Caco-2 (cell line): Measurements from ENCODE around the gene CBARP. TPM values are rescaled to one million over a fixed set of nuclear protein-coding genes. Genes with fewer than 3 reads are reported as not detected.

ENCODE experiments used
- BruUV-seq: library from RNA; stranded (reverse); fragments of 400-500 nt; replicated peaks from 2 replicates; lab custom pipeline; 2021; lab: Mats Ljungman, UMichigan
- CTCF ChIA-PET: fragments of 300-600 bp; sonication (Branson Sonifier 250); formaldehyde crosslinking; loops from one replicate; lab custom pipeline; 2022; ENCODE audit warnings: antibody characterized with exemption; lab: Charles Lee
- POLR2A ChIA-PET: fragments of 300-600 bp; sonication (Branson Sonifier 250); formaldehyde crosslinking; loops from one replicate; lab custom pipeline; 2022; ENCODE audit warnings: antibody characterized with exemption; lab: Charles Lee
- DNase-seq, 2 experiments: peaks; one replicate each; pipeline versions ENCODE4 v3.0.0 to v3.0.0-alpha.2; 2020 to 2022
- H3K27me3 ChIP-seq: replicated peaks from 2 replicates; pipeline ENCODE4 v1.6.0; 2011; ENCODE audit warnings: low read length; ENCODE audit not compliant: control insufficient read depth, insufficient read depth
- H3K36me3 ChIP-seq: 2 replicates; pipeline ENCODE4 v1.5.1; 2011; ENCODE audit warnings: low read length; ENCODE audit not compliant: control insufficient read depth, insufficient read depth
- H3K4me1 ChIP-seq: fragments of 250-450 bp; sonication (Bioruptor Pico); 2 replicates; pipeline ENCODE4 v1.5.1; 2020; ENCODE audit warnings: mild to moderate bottlenecking
- H3K4me3 ChIP-seq: 2 replicates; pipeline ENCODE4 v1.5.1; 2011; ENCODE audit warnings: low read depth, mild to moderate bottlenecking, control low read depth, low read length
- H3K9me3 ChIP-seq: fragments of 250-450 bp; sonication (Bioruptor Pico); 2 replicates; pipeline ENCODE4 v1.5.1; 2020; ENCODE audit warnings: mild to moderate bottlenecking, moderate library complexity
- H3K27ac Mint-ChIP-seq: one replicate; pipeline ENCODE4 v1.8.0; 2022; ENCODE audit warnings: mixed read lengths; ENCODE audit not compliant: unreplicated experiment
- H3K27me3 Mint-ChIP-seq: one replicate; pipeline ENCODE4 v1.8.0; 2022; ENCODE audit warnings: mixed read lengths; ENCODE audit not compliant: insufficient read depth, unreplicated experiment
- H3K36me3 Mint-ChIP-seq: one replicate; pipeline ENCODE4 v1.8.0; 2022; ENCODE audit warnings: mild to moderate bottlenecking, mixed read lengths; ENCODE audit not compliant: insufficient read depth, unreplicated experiment
- H3K4me1 Mint-ChIP-seq: one replicate; pipeline ENCODE4 v1.8.0; 2022; ENCODE audit warnings: low read depth, mixed read lengths; ENCODE audit not compliant: unreplicated experiment
- H3K4me3 Mint-ChIP-seq: one replicate; pipeline ENCODE4 v1.8.0; 2022; ENCODE audit warnings: mild to moderate bottlenecking, moderate library complexity, mixed read lengths; ENCODE audit not compliant: unreplicated experiment
- H3K9me3 Mint-ChIP-seq: one replicate; pipeline ENCODE4 v1.8.0; 2022; ENCODE audit warnings: mixed read lengths; ENCODE audit not compliant: unreplicated experiment
- intact Hi-C: fragments of 100-400 bp; cut with micrococcal nuclease; formaldehyde crosslinking; loops from one replicate; pipeline ENCODE4 v1.10.0; 2022; ENCODE audit not compliant: unreplicated experiment
- total RNA-seq: library from RNA; stranded (reverse); gene quantifications from 2 replicates; pipeline ENCODE4 v1.2.3, GENCODE V29; 2022
- TF ChIP-seq, protein P1 (sequence below), 2 experiments: fragments of 200-600 bp in 1 of 2; IDR thresholded peaks; 1 replicate in 1 of 2; 2 replicates in 1 of 2; pipeline versions ENCODE4 v1.5.1 to v1.8.0; 2011 to 2022; ENCODE audit warnings: antibody characterized with exemption in 1 of 2, control low read depth in 1 of 2, inconsistent platforms in 1 of 2, low read depth in 1 of 2, low read length in 1 of 2, mild to moderate bottlenecking in 1 of 2, moderate library complexity in 1 of 2; ENCODE audit not compliant: insufficient read depth in 1 of 2, severe bottlenecking in 1 of 2, unreplicated experiment in 1 of 2

The CBARP gene
- total RNA-seq, 1 experiment from 2014 or later = 7.3 TPM

DNA sequence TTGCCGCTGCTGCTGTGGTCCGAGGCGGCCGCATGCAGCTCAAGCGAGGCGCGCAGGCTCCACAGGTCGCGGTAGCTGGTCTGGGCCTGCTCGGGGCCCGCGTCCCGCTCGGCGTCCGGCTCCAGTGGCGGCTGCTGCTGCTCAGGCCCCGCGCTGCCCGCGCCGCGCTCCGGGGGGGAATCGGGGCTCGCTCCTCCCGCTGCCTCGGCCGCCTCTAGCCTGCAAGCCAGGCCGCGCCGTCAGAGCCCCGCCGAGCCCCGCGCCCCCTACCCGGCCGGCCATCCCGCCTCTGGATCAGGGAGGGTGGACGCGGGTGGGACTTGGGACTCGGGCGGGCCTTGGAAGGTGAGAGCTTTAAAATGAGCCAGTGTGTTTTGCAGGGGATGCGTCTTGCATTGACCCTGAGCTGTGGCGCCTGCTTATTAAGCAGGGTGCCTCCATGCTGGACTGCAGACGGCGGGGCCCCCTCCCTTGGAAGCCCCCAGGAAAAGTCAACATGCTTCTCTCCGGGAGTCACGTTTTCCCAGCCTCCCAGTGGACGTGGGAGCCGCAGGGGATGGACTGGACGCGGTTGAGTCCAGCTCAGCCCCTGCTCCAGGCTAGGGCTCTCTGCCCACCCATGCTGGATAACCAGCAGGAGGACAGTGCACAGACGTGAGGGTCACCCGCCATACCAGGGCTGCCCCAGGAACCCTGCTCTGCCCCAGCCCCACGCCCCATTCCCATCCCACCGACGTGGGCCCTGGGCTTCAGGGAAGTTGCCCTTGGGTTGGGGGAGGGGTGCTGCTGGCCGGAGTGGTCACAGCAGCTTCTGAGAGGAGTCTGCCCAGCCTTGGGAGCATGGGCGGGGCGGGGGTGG, 7.7 kb downstream of the CBARP start:
- no peak overlapping the region for H3K27ac Mint-ChIP-seq
- no peaks in the 10 kb centered on the region for H3K27me3 Mint-ChIP-seq
- no peaks in the 10 kb centered on the region for H3K9me3 Mint-ChIP-seq
- BruUV-seq = no TSS peak
- H3K4me1 Mint-ChIP-seq = no peaks in the 10 kb centered on the region
- POLR2A ChIA-PET = interaction anchor here (0.5 kb wide), 1 partner anchor 40 kb away, joined by 9 read pairs; no protein-coding TSS in a partner anchor
- intact Hi-C loops = no loop called here
- Histone ChIP-seq H3K36me3 (no peaks in the 10 kb centered on the region), H3K4me3 (no peak overlapping the region), H3K4me1 (no peaks in the 10 kb centered on the region), H3K27me3 (no peaks in the 10 kb centered on the region), H3K9me3 (no peaks in the 10 kb centered on the region)
- CTCF ChIA-PET = no interaction called here
- H3K4me3 Mint-ChIP-seq = no peak overlapping the region
- no peak for DNase-seq
- TF ChIP-seq, protein P1, sequence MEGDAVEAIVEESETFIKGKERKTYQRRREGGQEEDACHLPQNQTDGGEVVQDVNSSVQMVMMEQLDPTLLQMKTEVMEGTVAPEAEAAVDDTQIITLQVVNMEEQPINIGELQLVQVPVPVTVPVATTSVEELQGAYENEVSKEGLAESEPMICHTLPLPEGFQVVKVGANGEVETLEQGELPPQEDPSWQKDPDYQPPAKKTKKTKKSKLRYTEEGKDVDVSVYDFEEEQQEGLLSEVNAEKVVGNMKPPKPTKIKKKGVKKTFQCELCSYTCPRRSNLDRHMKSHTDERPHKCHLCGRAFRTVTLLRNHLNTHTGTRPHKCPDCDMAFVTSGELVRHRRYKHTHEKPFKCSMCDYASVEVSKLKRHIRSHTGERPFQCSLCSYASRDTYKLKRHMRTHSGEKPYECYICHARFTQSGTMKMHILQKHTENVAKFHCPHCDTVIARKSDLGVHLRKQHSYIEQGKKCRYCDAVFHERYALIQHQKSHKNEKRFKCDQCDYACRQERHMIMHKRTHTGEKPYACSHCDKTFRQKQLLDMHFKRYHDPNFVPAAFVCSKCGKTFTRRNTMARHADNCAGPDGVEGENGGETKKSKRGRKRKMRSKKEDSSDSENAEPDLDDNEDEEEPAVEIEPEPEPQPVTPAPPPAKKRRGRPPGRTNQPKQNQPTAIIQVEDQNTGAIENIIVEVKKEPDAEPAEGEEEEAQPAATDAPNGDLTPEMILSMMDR (IDR thresholded peaks at IDR 0.05; ENCODE audit: insufficient read depth in 1 of 2, low read depth in 1 of 2, low read length in 1 of 2, severe bottlenecking in 1 of 2, unreplicated experiment in 1 of 2) = no peak
- H3K36me3 Mint-ChIP-seq = peaks cover 24% of the 10 kb centered on the region

DNA sequence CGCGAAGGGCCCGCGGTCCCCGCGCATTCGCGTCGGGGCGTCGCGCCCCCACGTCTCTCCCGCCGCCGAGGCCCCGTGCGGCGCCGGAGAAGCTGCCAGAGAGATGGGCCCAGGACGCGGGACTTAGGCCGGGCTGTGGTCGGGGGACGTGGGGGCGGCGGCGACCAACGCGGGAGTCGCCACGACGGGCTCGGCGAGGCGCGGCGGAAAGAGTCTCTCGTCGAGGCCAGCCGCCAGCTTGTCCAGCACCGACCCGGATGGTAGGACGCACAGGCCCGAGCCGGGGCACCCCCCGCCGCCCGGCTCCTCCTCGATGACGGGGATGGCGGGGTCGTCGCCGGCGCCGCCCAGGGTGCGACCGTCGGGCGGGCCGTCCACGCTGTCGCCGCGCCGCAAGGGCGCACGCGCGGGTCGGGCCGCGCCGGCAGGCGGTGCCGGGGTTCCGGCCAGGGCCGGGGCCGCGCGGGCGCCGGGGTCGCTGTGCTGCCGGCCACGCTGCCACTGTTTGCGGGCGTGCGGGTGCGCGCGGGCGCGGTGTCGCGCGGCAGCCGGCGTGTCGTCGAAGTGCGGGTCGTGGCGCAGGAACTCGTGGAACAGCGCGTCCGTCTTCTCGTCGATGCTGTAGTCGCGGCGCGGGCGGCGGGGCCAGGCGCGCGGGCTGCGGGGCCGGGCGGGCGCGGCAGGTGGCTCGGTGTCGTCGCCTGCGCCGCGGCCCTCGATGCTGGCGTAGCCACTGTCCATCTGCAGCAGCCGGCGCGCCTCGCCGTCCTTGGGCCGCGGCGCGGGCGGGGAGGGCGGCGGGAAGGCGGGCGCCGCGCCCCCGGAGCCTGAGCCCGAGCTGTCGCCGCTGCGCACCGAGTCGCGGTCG, 8.5 kb downstream of the CBARP start:
- Mint-ChIP-seq H3K27ac (no peak overlapping the region), H3K4me1 (no peaks in the 10 kb centered on the region), H3K4me3 (no peak overlapping the region), H3K27me3 (no peaks in the 10 kb centered on the region), H3K9me3 (no peaks in the 10 kb centered on the region), H3K36me3 (peaks cover 24% of the 10 kb centered on the region)
- no peak overlapping the region for H3K4me3 ChIP-seq
- ChIA-PET POLR2A (no interaction called here), CTCF (no interaction called here)
- BruUV-seq = no TSS peak
- no peaks in the 10 kb centered on the region for H3K4me1 ChIP-seq
- intact Hi-C loops = no loop called here
- no peaks in the 10 kb centered on the region for H3K36me3 ChIP-seq
- DNase-seq = no peak
- H3K9me3 ChIP-seq = no peaks in the 10 kb centered on the region
- no peaks in the 10 kb centered on the region for H3K27me3 ChIP-seq
- TF ChIP-seq, protein P1 (IDR thresholded peaks at IDR 0.05; ENCODE audit: insufficient read depth in 1 of 2, low read depth in 1 of 2, low read length in 1 of 2, severe bottlenecking in 1 of 2, unreplicated experiment in 1 of 2) = no peak
